HUES6 (cell line): ENCODE data around the gene NR2F1-AS1.

ENCODE experiments used
- H3K27ac ChIP-seq: 2 replicates; pipeline ENCODE4 v1.7.0; 2013; ENCODE audit warnings: low read depth, mild to moderate bottlenecking, low read length, inconsistent platforms
- H3K27me3 ChIP-seq: 2 replicates; pipeline ENCODE4 v1.6.1; 2013; ENCODE audit warnings: low read length; ENCODE audit not compliant: control insufficient read depth, insufficient read depth
- H3K36me3 ChIP-seq: 2 replicates; pipeline ENCODE4 v1.6.1; 2013; ENCODE audit warnings: low read length; ENCODE audit not compliant: control insufficient read depth, insufficient read depth
- H3K4me1 ChIP-seq: 2 replicates; pipeline ENCODE4 v1.6.1; 2013; ENCODE audit warnings: low read length; ENCODE audit not compliant: control insufficient read depth, insufficient read depth
- H3K4me3 ChIP-seq: 2 replicates; pipeline ENCODE4 v1.5.1; 2013; ENCODE audit warnings: low read depth, low read length
- H3K9ac ChIP-seq: one replicate; pipeline ENCODE4 v1.6.1; 2013; ENCODE audit warnings: mild to moderate bottlenecking, low read length
- H3K9me3 ChIP-seq: 2 replicates; pipeline ENCODE4 v1.6.1; 2013; ENCODE audit warnings: low read depth, low read length; ENCODE audit not compliant: control insufficient read depth, insufficient read depth

Gene NR2F1-AS1

GRCh38 chr5:93601802-93602155, 20.8 kb upstream of the NR2F1-AS1 start:
- Histone ChIP-seq H3K4me3 (0 out of 2 replicates have a peak overlapping the region, but pooled peaks have one; percentile 2), H3K36me3 (no peaks in the 10 kb centered on the region), H3K4me1 (peaks cover 24% of the 10 kb centered on the region), H3K9ac (no peak overlapping the region), H3K27me3 (peaks cover 100% of the 10 kb centered on the region), H3K9me3 (peaks cover 4% of the 10 kb centered on the region), H3K27ac (no peak overlapping the region)

- peaks cover 4% of the 10 kb centered on the region for H3K9me3 ChIP-seq
- peaks cover 100% of the 10 kb centered on the region for H3K27me3 ChIP-seq
- no peaks in the 10 kb centered on the region for H3K36me3 ChIP-seq
- no peak overlapping the region for H3K9ac ChIP-seq
- H3K4me3 ChIP-seq: no peak overlapping the region
- no peak overlapping the region for H3K27ac ChIP-seq
- peaks cover 29% of the 10 kb centered on the region for H3K4me1 ChIP-seq
Observed at GRCh38 chr5:93601071-93601801, 20.2 kb upstream of the NR2F1-AS1 start.

GRCh38 chr5:93600409-93601070, 19.5 kb upstream of the NR2F1-AS1 start:
- H3K4me1 ChIP-seq: peaks cover 36% of the 10 kb centered on the region
- H3K27me3 ChIP-seq: peaks cover 100% of the 10 kb centered on the region
- H3K36me3 ChIP-seq: no peaks in the 10 kb centered on the region
- H3K27ac ChIP-seq: no peak overlapping the region
- no peak overlapping the region for H3K9ac ChIP-seq
- peaks cover 4% of the 10 kb centered on the region for H3K9me3 ChIP-seq
- no peak overlapping the region for H3K4me3 ChIP-seq

- H3K27ac ChIP-seq: no peak overlapping the region
- peaks cover 4% of the 10 kb centered on the region for H3K9me3 ChIP-seq
- peaks cover 100% of the 10 kb centered on the region for H3K27me3 ChIP-seq
- peaks cover 44% of the 10 kb centered on the region for H3K4me1 ChIP-seq
- no peak overlapping the region for H3K9ac ChIP-seq
- H3K36me3 ChIP-seq: no peaks in the 10 kb centered on the region
- H3K4me3 ChIP-seq: no peak overlapping the region
Observed at GRCh38 chr5:93599399-93600120, 18.5 kb upstream of the NR2F1-AS1 start.

GRCh38 chr5:93599001-93599379, 18.0 kb upstream of the NR2F1-AS1 start:
- H3K27ac ChIP-seq: no peak overlapping the region
- H3K4me1 ChIP-seq: peaks cover 45% of the 10 kb centered on the region
- peaks cover 100% of the 10 kb centered on the region for H3K27me3 ChIP-seq
- no peaks in the 10 kb centered on the region for H3K36me3 ChIP-seq
- H3K4me3 ChIP-seq: no peak overlapping the region
- H3K9ac ChIP-seq: no peak overlapping the region
- H3K9me3 ChIP-seq: peaks cover 4% of the 10 kb centered on the region

- Histone ChIP-seq H3K4me1 (peaks cover 51% of the 10 kb centered on the region), H3K36me3 (no peaks in the 10 kb centered on the region), H3K4me3 (no peak overlapping the region), H3K9me3 (no peaks in the 10 kb centered on the region), H3K27ac (no peak overlapping the region), H3K27me3 (peaks cover 100% of the 10 kb centered on the region), H3K9ac (no peak overlapping the region)
Observed at GRCh38 chr5:93598091-93599000, 17.3 kb upstream of the NR2F1-AS1 start.

- Histone ChIP-seq H3K27me3 (peaks cover 100% of the 10 kb centered on the region), H3K4me1 (peaks cover 47% of the 10 kb centered on the region), H3K4me3 (peak overlapping the region; percentile 41), H3K27ac (no peak overlapping the region), H3K36me3 (no peaks in the 10 kb centered on the region), H3K9ac (no peak overlapping the region), H3K9me3 (no peaks in the 10 kb centered on the region)
Observed at GRCh38 chr5:93596676-93597490, 15.9 kb upstream of the NR2F1-AS1 start.

- Histone ChIP-seq H3K9me3 (no peaks in the 10 kb centered on the region), H3K36me3 (no peaks in the 10 kb centered on the region), H3K9ac (no peak overlapping the region), H3K27me3 (peaks cover 100% of the 10 kb centered on the region), H3K27ac (no peak overlapping the region), H3K4me1 (peaks cover 44% of the 10 kb centered on the region), H3K4me3 (peak overlapping the region; percentile 41)
Observed at GRCh38 chr5:93596310-93596675, 15.3 kb upstream of the NR2F1-AS1 start.

GRCh38 chr5:93595420-93596147, 14.6 kb upstream of the NR2F1-AS1 start:
- peaks cover 100% of the 10 kb centered on the region for H3K27me3 ChIP-seq
- H3K36me3 ChIP-seq: no peaks in the 10 kb centered on the region
- H3K27ac ChIP-seq: no peak overlapping the region
- no peaks in the 10 kb centered on the region for H3K9me3 ChIP-seq
- no peak overlapping the region for H3K9ac ChIP-seq
- peaks cover 43% of the 10 kb centered on the region for H3K4me1 ChIP-seq
- H3K4me3 ChIP-seq: peak overlapping the region; percentile 41
